GM12875 (cell line): ENCODE data around the gene CRMP1.

Experiments
- H3K4me3 ChIP-seq: one replicate; pipeline ENCODE4 v1.5.1; 2011; ENCODE audit warnings: low read depth, low read length, control low read depth
- CTCF ChIP-seq: IDR thresholded peaks from 2 replicates; pipeline ENCODE4 v1.5.1; 2011; ENCODE audit warnings: low read depth, mild to moderate bottlenecking, control low read depth, inconsistent platforms, low read length, moderate library complexity, borderline replicate concordance; ENCODE audit not compliant: insufficient read depth

CRMP1 gene

GRCh38 chr4:5804656-5805055 is 88.2 kb downstream of the CRMP1 start:
- peak; percentile 36; the same call in 1 of the 2 replicates for TF ChIP-seq CTCF
- H3K4me3 ChIP-seq: no peak overlapping the region

- TF ChIP-seq CTCF: no peak
- no peak overlapping the region for H3K4me3 ChIP-seq
These were observed 90.3 kb downstream of the CRMP1 start for GRCh38 chr4:5802565-5802964.

DNA sequence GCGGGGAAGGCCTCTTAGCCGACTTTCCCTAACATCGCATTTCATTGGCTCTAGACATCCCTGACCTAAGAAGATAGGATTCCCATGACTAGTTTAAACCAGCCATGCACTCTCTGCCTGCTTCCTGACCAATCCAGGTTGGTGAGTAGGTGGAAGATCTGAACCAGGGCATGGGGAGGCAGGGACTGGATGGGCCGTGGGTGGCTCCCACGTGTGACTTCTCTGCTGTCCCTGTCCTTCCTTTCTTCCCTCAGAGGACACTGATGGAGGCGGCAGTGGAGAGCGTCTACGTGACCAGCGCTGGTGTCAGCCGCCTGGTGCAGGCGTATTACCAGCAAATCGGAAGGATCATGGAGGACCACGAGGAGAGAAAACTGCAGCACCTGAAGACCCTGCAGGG is 91.2 kb downstream of the CRMP1 start:
- H3K4me3 ChIP-seq: no peak overlapping the region
- no peak for TF ChIP-seq CTCF

GRCh38 chr4:5800496-5800895 is 92.4 kb downstream of the CRMP1 start:
- TF ChIP-seq CTCF: no peak
- no peak overlapping the region for H3K4me3 ChIP-seq

GRCh38 chr4:5799406-5799805 is 93.5 kb downstream of the CRMP1 start:
- no peak overlapping the region for H3K4me3 ChIP-seq
- no peak for TF ChIP-seq CTCF

DNA sequence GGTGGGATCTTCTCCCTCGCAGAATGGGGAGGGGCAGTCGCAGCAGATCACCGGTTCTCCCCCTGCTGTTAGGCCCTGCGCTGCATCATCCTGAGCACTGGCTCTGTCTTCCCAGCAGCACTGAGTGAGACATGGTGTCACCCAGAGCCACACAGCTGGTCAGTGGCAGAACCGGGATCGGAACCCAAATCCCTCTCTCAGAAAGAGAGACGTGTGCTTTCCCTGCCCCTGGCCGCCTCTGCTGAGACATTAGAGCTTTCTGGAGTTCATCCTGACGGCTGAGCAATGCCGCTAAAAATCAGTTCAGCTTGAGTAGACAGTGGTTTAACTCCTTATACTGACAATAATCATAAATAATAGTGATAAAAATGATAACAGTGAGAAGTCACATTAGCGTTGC is 93.9 kb downstream of the CRMP1 start:
- TF ChIP-seq CTCF: no peak
- no peak overlapping the region for H3K4me3 ChIP-seq

DNA sequence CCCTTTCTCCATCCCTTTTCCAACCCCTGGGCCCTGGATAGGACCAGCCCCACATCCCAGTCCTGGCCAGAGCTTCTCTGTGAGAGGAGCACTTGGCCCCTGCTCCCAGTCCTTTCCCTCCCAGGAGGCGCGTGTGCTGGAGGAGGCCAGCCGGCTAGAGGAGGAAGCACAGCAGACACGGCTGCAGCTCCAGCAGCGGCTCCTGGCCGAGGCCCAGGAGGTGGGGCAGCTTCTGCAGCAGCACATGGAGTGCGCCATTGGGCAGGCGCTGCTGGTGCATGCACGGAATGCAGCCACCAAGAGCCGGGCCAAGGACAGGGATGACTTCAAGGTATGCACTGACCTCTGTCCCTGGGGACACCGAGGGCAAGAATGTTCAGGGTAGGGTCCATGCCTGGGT is 94.4 kb downstream of the CRMP1 start:
- TF ChIP-seq CTCF: no peak
- no peak overlapping the region for H3K4me3 ChIP-seq
